ENCODE data around the gene ZER1.

DNA sequence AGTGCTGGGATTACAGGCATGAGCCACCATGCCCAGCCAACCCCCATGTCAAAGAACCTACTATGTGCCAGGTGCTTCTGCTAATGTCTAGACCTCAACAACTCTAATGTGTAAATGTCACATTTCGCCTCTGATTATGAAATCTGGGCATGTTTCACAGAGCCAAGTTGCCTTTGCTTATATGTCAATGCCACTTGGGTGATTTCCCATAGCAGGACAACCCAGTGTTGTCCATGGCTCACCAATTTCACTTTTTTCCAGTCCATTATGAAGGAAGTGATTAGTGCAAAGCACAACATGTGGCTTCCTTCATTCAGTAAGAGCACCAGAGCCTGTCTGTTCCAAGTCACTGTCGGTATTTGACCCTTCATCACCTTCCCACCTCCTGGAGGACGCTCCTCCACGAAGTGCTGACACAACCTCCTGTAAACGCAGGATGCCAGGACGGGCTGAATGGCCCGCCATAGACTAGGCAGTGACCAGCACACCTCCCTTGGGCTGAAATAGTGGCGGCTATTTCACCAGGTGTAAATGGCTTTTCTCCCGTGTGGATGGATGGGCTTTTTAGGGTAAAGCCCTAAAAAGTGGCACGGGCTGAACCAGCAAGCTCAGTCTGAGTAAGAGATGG is 70.4 kb downstream of the ZER1 start:
- TF ChIP-seq, protein P1, sequence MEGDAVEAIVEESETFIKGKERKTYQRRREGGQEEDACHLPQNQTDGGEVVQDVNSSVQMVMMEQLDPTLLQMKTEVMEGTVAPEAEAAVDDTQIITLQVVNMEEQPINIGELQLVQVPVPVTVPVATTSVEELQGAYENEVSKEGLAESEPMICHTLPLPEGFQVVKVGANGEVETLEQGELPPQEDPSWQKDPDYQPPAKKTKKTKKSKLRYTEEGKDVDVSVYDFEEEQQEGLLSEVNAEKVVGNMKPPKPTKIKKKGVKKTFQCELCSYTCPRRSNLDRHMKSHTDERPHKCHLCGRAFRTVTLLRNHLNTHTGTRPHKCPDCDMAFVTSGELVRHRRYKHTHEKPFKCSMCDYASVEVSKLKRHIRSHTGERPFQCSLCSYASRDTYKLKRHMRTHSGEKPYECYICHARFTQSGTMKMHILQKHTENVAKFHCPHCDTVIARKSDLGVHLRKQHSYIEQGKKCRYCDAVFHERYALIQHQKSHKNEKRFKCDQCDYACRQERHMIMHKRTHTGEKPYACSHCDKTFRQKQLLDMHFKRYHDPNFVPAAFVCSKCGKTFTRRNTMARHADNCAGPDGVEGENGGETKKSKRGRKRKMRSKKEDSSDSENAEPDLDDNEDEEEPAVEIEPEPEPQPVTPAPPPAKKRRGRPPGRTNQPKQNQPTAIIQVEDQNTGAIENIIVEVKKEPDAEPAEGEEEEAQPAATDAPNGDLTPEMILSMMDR (IDR thresholded peaks at IDR 0.05), result no peak
- no peak for TF ChIP-seq POLR2AphosphoS5 (IDR thresholded peaks at IDR 0.05)
- no peak for TF ChIP-seq POLR2A (IDR thresholded peaks at IDR 0.05)
- no peak for TF ChIP-seq EP300 (IDR thresholded peaks at IDR 0.05)
